Naive thymus-derived CD8-positive, alpha-beta T cell (primary cell): ENCODE data around the gene NKG7. TPM values are rescaled to one million over a fixed set of nuclear protein-coding genes. Genes with fewer than 3 reads are reported as not detected.
A peak's percentile ranks its signal among the peaks of the same experiment; 100 is the strongest.

ENCODE experiments used
- ATAC-seq, 2 donors: fragments of 150-1000 bp; cut with Tn5 transposase in 1 of 2; sonication (Bioruptor Pico), chemical (Tn5 transposase) in 1 of 2; 1 replicate in 1 of 2; 2 replicates in 1 of 2; pipeline ENCODE4 v1.10.0; 2021; ENCODE audit warnings: mild to moderate bottlenecking in 2 of 2, moderate library complexity in 2 of 2
- POLR2A ChIA-PET: fragments of 350-600 bp; sonication (Branson Sonifier 250); formaldehyde crosslinking; loops from one replicate; lab custom pipeline; 2021; ENCODE audit warnings: antibody characterized with exemption; lab: Charles Lee
- DNase-seq, 10 donors: peaks; one replicate each; pipeline versions ENCODE4 v3.0.0 to v3.0.0-alpha.2; 2020 to 2022
- H3K27ac Mint-ChIP-seq, 10 donors: one replicate each; pipeline ENCODE4 v1.8.0; 2020 to 2022; ENCODE audit warnings: mild to moderate bottlenecking in 10 of 10, mixed read lengths in 10 of 10, moderate library complexity in 4 of 10, inconsistent platforms in 1 of 10
- H3K27me3 Mint-ChIP-seq, 5 donors: one replicate each; pipeline ENCODE4 v1.8.0; 2021 to 2022; ENCODE audit warnings: mixed read lengths in 5 of 5
- H3K36me3 Mint-ChIP-seq, 3 donors: one replicate each; pipeline ENCODE4 v1.8.0; 2020 to 2022; ENCODE audit warnings: mixed read lengths in 3 of 3, mild to moderate bottlenecking in 2 of 3, inconsistent platforms in 1 of 3
- H3K4me1 Mint-ChIP-seq, 4 donors: one replicate each; pipeline ENCODE4 v1.8.0; 2021 to 2022; ENCODE audit warnings: mixed read lengths in 4 of 4
- H3K4me3 Mint-ChIP-seq, 10 donors: one replicate each; pipeline ENCODE4 v1.8.0; 2020 to 2022; ENCODE audit warnings: mild to moderate bottlenecking in 10 of 10, mixed read lengths in 10 of 10, moderate library complexity in 6 of 10, inconsistent platforms in 1 of 10
- H3K9me3 Mint-ChIP-seq, 9 donors: one replicate each; pipeline ENCODE4 v1.8.0; 2020 to 2022; ENCODE audit warnings: mixed read lengths in 9 of 9, mild to moderate bottlenecking in 3 of 9, inconsistent platforms in 1 of 9, moderate library complexity in 1 of 9
- polyA plus RNA-seq, 3 donors: library from polyadenylated mRNA; unstranded; fragments of 300-500 nt; fragmentation: Illumina TruSeq; gene quantifications; one replicate each; pipeline ENCODE4 v1.2.3, GENCODE V29; 2021
- total RNA-seq, 8 experiments: library from RNA in 2 of 8; stranded (reverse) in 2 of 8; gene quantifications; one replicate each; pipeline ENCODE4 v1.2.3 and lab custom pipeline; 2021 to 2026

The NKG7 gene
- total and polyA plus RNA-seq, 5 experiments from 2014 or later: 3.8 to 1,629 (median 41.7) TPM

DNA sequence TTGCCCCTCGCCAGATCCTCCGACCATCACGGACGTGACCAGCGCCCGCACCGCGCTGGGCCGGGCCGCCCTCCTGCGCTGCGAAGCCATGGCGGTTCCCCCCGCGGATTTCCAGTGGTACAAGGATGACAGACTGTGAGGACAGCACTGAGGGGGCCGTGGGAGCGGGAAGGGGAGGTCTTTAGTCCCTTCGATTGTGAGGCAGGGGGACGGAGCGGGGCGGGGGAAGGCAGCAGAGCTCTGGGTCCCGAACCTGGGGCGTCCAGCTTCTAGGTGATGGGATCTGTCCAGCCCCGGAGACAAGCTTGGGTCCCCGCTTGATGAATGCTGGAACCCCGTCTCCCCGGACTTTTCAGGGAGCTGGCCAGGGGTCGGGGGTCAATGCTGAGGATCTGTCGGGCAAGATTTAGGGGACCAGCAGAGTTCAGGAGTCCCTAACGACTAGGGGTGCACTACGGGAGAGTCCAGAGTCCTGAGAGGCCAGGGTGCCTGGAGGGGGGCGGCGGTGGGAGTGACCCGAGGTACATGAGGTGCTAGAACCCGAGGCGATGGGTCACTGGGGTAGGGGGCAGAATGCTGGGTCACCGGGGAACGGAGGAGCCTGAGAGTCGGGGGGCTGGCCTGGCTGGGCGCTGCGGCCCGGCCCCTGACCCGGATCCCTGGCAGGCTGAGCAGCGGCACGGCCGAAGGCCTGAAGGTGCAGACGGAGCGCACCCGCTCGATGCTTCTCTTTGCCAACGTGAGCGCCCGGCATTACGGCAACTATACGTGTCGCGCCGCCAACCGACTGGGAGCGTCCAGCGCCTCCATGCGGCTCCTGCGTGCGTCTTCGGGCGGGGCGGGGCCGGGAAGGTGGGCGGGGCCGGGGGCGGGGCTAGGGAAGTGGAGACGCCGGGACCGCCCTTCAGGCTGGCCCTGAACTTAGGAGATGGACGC lies 45.1 kb downstream of the NKG7 start:
- peaks cover 7 to 9% (median 7%) of the 10 kb centered on the region in 4 donors for H3K4me1 Mint-ChIP-seq
- peak overlapping the region in 1 of 10 donors; percentile 43 for H3K27ac Mint-ChIP-seq
- H3K36me3 Mint-ChIP-seq: peaks cover 3 to 18% (median 5%) of the 10 kb centered on the region in 3 donors
- peak; percentile 77 to 79 for ATAC-seq
- H3K4me3 Mint-ChIP-seq: peak overlapping the region in 9 of 10 donors; percentile 39 to 83 (median 60)
- POLR2A ChIA-PET: no interaction called here
- peak in 9 of 10 donors; percentile 10 to 43 (median 32) for DNase-seq
- peaks cover 0 to 9% (median 0%) of the 10 kb centered on the region in 9 donors for H3K9me3 Mint-ChIP-seq
- peaks cover 34 to 99% (median 80%) of the 10 kb centered on the region in 5 donors for H3K27me3 Mint-ChIP-seq

DNA sequence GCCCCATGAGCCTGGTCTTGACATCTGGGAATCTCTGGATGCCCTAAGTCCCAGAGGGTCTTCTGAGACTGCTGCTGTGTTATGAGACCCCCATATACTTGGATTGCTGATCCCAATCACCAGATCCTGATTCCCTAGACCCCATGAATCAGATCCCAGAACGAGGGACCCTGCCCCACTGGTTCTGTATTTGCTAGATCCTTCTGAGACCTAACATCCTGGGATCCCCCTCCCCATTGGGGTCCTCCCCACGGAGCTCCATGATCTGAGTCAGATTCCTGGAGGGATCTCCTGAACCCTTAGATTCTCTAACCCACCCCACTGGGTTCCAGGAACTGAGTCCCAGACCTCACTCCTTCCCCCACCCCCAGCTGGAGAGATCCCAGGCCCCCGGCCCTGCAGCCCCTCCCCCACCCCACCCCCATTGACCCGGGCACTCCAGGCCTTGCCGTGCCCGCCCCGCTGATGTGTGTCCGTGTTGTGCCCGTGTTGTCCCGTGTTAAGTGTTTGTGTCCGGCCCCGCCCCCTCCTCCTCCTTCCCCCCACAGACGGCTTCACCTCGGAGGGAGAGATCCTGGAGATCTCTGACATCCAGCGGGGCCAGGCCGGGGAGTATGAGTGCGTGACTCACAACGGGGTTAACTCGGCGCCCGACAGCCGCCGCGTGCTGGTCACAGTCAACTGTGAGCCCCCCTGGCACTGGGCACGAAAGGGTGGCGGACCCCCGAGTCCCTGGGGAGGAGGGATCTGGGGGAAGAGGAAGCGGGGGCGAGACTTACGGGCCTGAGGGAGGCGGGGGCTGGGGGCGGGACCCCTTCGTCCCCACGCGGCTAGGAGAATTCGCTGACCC lies 46.0 kb downstream of the NKG7 start:
- POLR2A ChIA-PET: no interaction called here
- peaks cover 34 to 98% (median 75%) of the 10 kb centered on the region in 5 donors for H3K27me3 Mint-ChIP-seq
- ATAC-seq (no peak), DNase-seq (no peak)
- no peak overlapping the region for H3K27ac Mint-ChIP-seq
- peaks cover 0 to 9% (median 0%) of the 10 kb centered on the region in 9 donors for H3K9me3 Mint-ChIP-seq
- peaks cover 7 to 9% (median 7%) of the 10 kb centered on the region in 4 donors for H3K4me1 Mint-ChIP-seq
- H3K4me3 Mint-ChIP-seq: peak overlapping the region in 4 of 10 donors; percentile 18 to 65 (median 50)
- H3K36me3 Mint-ChIP-seq: peaks cover 3 to 10% (median 3%) of the 10 kb centered on the region in 3 donors

DNA sequence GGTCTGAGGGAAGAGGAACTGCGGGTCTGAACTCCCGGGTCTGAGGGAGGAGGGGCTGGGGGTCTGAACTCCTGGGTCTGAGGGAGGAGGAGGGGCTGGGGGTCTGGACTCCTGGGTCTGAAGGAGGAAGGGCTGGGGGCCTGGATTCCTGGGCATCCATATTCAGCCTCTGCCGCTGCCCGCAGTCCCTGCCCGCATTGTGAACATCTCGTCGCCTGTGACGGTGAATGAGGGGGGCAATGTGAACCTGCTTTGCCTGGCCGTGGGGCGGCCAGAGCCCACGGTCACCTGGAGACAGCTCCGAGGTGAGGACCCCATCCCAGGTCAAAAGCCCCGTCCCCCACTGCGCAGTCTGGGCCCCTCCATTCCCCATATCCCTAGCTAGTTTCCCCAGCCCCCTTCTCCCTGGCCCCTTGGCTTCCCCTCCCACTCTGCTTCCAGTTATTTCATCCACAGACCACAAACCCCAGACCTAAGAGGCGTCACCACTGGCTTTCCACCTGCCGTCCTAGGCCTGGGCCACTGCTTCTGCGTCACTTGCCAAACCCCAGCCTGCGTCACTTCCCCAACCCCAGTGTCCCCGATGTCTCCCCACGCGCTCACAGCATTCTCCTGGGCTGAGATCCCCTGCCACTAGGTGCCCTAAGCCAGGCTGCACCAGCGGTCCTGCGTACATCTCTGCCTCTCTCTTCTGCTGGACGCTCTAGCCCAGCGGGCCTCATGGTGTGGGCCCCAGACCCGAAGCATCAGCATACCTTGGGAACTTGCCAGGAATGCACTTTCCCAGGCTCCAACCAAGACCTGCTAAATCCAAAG lies 47.1 kb downstream of the NKG7 start:
- Mint-ChIP-seq H3K4me3 (peak overlapping the region in 1 of 10 donors; percentile 14), H3K27ac (peak overlapping the region in 1 of 10 donors; percentile 5), H3K27me3 (peaks cover 34 to 87% (median 74%) of the 10 kb centered on the region in 5 donors)

DNA sequence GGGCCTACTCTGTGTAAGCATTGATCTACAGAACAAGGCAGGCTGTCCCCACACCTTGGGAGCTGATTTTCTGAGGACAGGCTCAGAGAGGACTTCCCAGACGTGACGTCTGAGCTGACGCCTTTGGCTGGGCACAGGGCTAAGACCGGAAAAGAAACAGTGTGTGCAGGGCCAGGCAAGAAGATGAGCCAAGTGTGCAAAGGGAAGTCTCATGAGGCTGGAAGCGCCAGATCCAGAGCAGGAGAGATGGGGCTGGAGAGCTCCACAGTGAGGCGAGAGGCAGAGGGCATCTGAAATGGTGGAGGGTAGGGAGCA lies 48.3 kb downstream of the NKG7 start:
- Mint-ChIP-seq H3K27me3 (peaks cover 26 to 83% (median 68%) of the 10 kb centered on the region in 5 donors), H3K4me1 (peaks cover 5 to 7% (median 7%) of the 10 kb centered on the region in 4 donors), H3K4me3 (no peak overlapping the region), H3K27ac (peak overlapping the region in 2 of 10 donors; percentile 20 to 46), H3K9me3 (no peaks in the 10 kb centered on the region), H3K36me3 (no peaks in the 10 kb centered on the region)
- DNase-seq: no peak
- POLR2A ChIA-PET: no interaction called here
- no peak for ATAC-seq

More for the DNA sequence above, 47.1 kb downstream of the NKG7 start:
- POLR2A ChIA-PET: no interaction called here
- DNase-seq (no peak), ATAC-seq (peak in 1 of 2 donors; percentile 54)
- Mint-ChIP-seq H3K4me1 (peaks cover 7 to 9% (median 7%) of the 10 kb centered on the region in 4 donors), H3K9me3 (peaks cover 0 to 3% (median 0%) of the 10 kb centered on the region in 9 donors), H3K36me3 (peaks cover 0 to 3% (median 2%) of the 10 kb centered on the region in 3 donors)

DNA sequence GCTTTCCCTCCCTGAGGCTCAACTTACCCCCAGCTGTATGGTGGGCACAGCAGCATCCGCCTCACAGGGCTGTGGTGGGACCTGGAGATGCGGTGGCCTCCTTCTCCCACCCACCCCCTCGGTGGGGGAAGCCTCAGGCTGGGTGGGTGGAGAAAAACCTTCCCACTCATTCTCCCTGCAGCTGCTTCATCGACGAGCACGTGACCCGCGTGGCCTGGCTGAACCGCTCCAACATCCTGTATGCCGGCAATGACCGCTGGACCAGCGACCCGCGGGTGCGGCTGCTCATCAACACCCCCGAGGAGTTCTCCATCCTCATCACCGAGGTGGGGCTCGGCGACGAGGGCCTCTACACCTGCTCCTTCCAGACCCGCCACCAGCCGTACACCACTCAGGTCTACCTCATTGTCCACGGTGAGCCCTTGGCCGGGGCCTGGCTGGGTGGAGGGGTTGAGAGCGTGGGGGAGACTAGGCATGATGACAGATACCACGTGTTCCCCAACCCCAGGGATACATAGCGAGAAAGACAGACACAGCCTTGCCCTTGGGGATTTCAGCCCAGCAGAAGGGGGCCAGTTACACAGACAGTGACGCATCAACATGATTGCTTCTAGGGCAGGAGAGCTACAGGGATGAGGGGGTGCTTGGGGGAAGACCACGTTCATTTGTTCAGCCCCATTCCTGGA lies 48.8 kb downstream of the NKG7 start:
- H3K4me1 Mint-ChIP-seq: peaks cover 5 to 7% (median 7%) of the 10 kb centered on the region in 4 donors
- DNase-seq (no peak), ATAC-seq (no peak)
- no peak overlapping the region for H3K4me3 Mint-ChIP-seq
- peak overlapping the region in 1 of 10 donors; percentile 20 for H3K27ac Mint-ChIP-seq
- POLR2A ChIA-PET: no interaction called here
- no peaks in the 10 kb centered on the region for H3K36me3 Mint-ChIP-seq
- H3K27me3 Mint-ChIP-seq: peaks cover 25 to 81% (median 66%) of the 10 kb centered on the region in 5 donors
- no peaks in the 10 kb centered on the region for H3K9me3 Mint-ChIP-seq

DNA sequence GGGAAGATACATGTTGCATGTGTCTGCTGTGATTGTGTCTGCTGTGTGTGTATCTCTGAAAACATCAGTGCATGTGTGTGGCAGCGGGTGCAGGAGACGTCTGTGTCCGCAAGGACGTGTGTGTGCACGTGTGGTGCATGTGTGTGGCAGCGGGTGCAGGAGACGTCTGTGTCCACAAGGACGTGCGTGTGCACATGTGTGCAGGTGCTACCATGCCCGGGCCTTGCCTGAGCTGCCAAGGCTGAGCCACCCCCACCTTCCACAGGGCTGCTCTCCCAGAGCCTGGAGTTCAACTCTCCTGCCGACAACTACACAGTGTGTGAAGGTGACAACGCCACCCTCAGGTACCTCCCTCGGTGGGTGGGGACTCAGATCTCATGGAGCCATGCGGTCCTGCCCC lies 50.7 kb downstream of the NKG7 start:
- peaks cover 0 to 1% (median 0%) of the 10 kb centered on the region in 4 donors for H3K4me1 Mint-ChIP-seq
- no peaks in the 10 kb centered on the region for H3K36me3 Mint-ChIP-seq
- H3K4me3 Mint-ChIP-seq: no peak overlapping the region
- peaks cover 22 to 70% (median 62%) of the 10 kb centered on the region in 5 donors for H3K27me3 Mint-ChIP-seq
- POLR2A ChIA-PET: no interaction called here
- no peak overlapping the region for H3K27ac Mint-ChIP-seq
- no peaks in the 10 kb centered on the region for H3K9me3 Mint-ChIP-seq
- DNase-seq: no peak
- ATAC-seq: no peak

Other genes with a start within 250 kb of the NKG7 start
- gene SIGLEC9, start 247.7 kb downstream of the NKG7 start, total RNA-seq: 1 to 10 TPM; 1.3 to 2.4 TPM
- gene SIGLEC9, start 247.7 kb downstream of the NKG7 start, polyA plus RNA-seq: 1 to 10 TPM in 1 of 3 donors, under 1 TPM in 2; 0.32 to 1.5 (median 0.83) TPM
- not detected for gene SIGLEC7, start 230.4 kb downstream of the NKG7 start, total RNA-seq
- gene SIGLEC7, start 230.4 kb downstream of the NKG7 start, polyA plus RNA-seq: under 1 TPM in 1 of 3 donors, not detected in 2; 0.68 TPM
- gene CD33, start 147.6 kb downstream of the NKG7 start, total RNA-seq: under 1 TPM in 1 of 2 experiments, not detected in 1; 0.73 TPM
- gene CD33, start 147.6 kb downstream of the NKG7 start, polyA plus RNA-seq: under 1 TPM in 1 of 3 donors, not detected in 2; 0.16 TPM
- gene SIGLECL1, start 121.6 kb downstream of the NKG7 start, total RNA-seq: not detected
- not detected for gene SIGLECL1, start 121.6 kb downstream of the NKG7 start, polyA plus RNA-seq
- not detected for gene IGLON5, start 61.0 kb downstream of the NKG7 start, total RNA-seq
- not detected for gene IGLON5, start 61.0 kb downstream of the NKG7 start, polyA plus RNA-seq
- under 1 TPM; 0.11 to 0.60 TPM for gene VSIG10L, start 30.5 kb downstream of the NKG7 start, total RNA-seq
- under 1 TPM in 2 of 3 donors, not detected in 1; 0.10 to 0.21 TPM for gene VSIG10L, start 30.5 kb downstream of the NKG7 start, polyA plus RNA-seq
- 10 to 100 TPM; 46.2 to 48.1 TPM for gene ETFB, start 6.3 kb downstream of the NKG7 start, total RNA-seq
- gene ETFB, start 6.3 kb downstream of the NKG7 start, polyA plus RNA-seq: 100 to 1,000 TPM in 1 of 3 donors, 10 to 100 TPM in 2; 85.8 to 104 (median 91.5) TPM
- gene CLDND2, start 3.7 kb downstream of the NKG7 start, total RNA-seq: 1 to 10 TPM in 1 of 2 experiments, under 1 TPM in 1; 0.73 to 1.7 TPM
- not detected for gene CLDND2, start 3.7 kb downstream of the NKG7 start, polyA plus RNA-seq
- not detected for gene LIM2, start 15.3 kb upstream of the NKG7 start, total RNA-seq
- gene LIM2, start 15.3 kb upstream of the NKG7 start, polyA plus RNA-seq: under 1 TPM in 1 of 3 donors, not detected in 2; 0.68 TPM
- gene C19orf84, start 17.9 kb upstream of the NKG7 start, total RNA-seq: not detected
- gene C19orf84, start 17.9 kb upstream of the NKG7 start, polyA plus RNA-seq: not detected
- gene SIGLEC10, start 45.0 kb upstream of the NKG7 start, total RNA-seq: 1 to 10 TPM in 1 of 2 experiments, under 1 TPM in 1; 0.68 to 1.2 TPM
- gene SIGLEC10, start 45.0 kb upstream of the NKG7 start, polyA plus RNA-seq: under 1 TPM; 0.06 to 0.24 (median 0.13) TPM
- gene SIGLEC8, start 85.8 kb upstream of the NKG7 start, total RNA-seq: not detected
- not detected for gene SIGLEC8, start 85.8 kb upstream of the NKG7 start, polyA plus RNA-seq
- gene CEACAM18, start 105.9 kb upstream of the NKG7 start, total RNA-seq: not detected
- not detected for gene CEACAM18, start 105.9 kb upstream of the NKG7 start, polyA plus RNA-seq
- not detected for gene SIGLEC12, start 129.1 kb upstream of the NKG7 start, total RNA-seq
- under 1 TPM in 1 of 3 donors, not detected in 2; 0.31 TPM for gene SIGLEC12, start 129.1 kb upstream of the NKG7 start, polyA plus RNA-seq
- gene SIGLEC6, start 159.0 kb upstream of the NKG7 start, total RNA-seq: under 1 TPM in 1 of 2 experiments, not detected in 1; 0.26 TPM
- not detected for gene SIGLEC6, start 159.0 kb upstream of the NKG7 start, polyA plus RNA-seq
- gene ZNF175, start 198.6 kb upstream of the NKG7 start, total RNA-seq: 10 to 100 TPM; 17.0 to 21.0 TPM
- 1 to 10 TPM; 1.9 to 3.7 (median 2.8) TPM for gene ZNF175, start 198.6 kb upstream of the NKG7 start, polyA plus RNA-seq